Vein endothelial cell (primary cell): ENCODE measurements around the gene ELF4. TPM values are rescaled to one million over a fixed set of nuclear protein-coding genes. Genes with fewer than 3 reads are reported as not detected.

Experiments
- total RNA-seq: library from RNA; depleted of rRNA; stranded (reverse); fragments of >200 nt; gene quantifications from 2 replicates; pipeline ENCODE4 v1.2.3, GENCODE V29; 2012

Gene ELF4
- total RNA-seq, result 28.8 and 31.4 TPM in 2 replicates

DNA sequence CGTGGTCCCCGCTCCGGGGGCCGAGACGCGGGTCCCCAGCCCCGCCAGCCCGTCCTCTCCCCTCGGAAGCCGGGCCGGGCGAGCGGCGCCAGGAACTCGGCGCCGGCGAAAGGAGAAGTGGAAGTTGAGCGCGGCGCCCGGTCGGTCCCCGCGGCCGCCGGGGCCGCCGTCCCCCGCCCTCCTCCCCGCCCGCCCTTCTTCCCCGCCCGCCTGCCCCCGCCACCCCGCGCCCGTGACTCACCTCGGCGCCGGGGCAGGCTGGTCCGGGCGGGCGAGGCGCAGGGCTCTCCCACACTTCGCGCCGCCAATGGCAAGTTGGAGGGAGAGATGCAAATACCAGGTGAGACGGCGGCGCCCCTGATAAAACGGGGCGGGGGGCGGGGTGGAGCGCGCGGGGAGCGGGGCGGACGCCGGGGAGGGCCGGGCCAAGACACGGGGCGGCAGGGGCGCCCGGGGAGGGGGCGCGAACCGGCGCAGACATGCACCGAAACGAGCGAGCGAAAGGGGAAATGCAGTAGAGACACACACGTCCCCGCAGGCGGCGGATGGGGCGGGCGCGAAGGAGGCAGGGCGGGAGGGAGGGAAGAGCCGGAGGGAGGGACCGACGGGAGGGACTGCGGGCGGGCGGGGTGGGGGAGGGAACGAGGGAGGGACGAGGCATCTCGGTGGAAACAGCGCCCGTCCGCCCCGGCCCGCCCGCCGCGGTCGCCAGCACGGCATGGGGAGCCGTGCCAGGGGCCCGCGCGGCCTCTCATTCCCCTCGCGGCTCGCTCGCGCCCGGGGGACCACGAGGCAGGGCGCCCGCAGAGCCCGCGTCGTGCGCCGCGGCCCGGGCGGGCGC, at the start of gene ELF4:
ELF4 (minus strand) TSS at position 119 of the 841 bp plus-strand sequence. CDS start 29,167 bp downstream, outside the sequence.

Other genes starting within 250 kb of the ELF4 start
- 26.1 and 26.7 TPM in 2 replicates for gene UTP14A, start 204.3 kb downstream of the ELF4 start, total RNA-seq
- gene BCORL1, start 127.9 kb downstream of the ELF4 start, total RNA-seq, result 3.2 and 3.3 TPM in 2 replicates
- gene AIFM1, start 55.3 kb upstream of the ELF4 start, total RNA-seq, result 13.4 and 17.4 TPM in 2 replicates
- gene RAB33A, start 61.5 kb upstream of the ELF4 start, total RNA-seq, result 0.10 and 0.65 TPM in 2 replicates
- 7.8 and 10.3 TPM in 2 replicates for gene ZNF280C, start 158.4 kb upstream of the ELF4 start, total RNA-seq
- 8.0 and 8.5 TPM in 2 replicates for gene SLC25A14, start 229.4 kb upstream of the ELF4 start, total RNA-seq